Measurements from ENCODE around the gene OR13J1.

OR13J1 gene

DNA sequence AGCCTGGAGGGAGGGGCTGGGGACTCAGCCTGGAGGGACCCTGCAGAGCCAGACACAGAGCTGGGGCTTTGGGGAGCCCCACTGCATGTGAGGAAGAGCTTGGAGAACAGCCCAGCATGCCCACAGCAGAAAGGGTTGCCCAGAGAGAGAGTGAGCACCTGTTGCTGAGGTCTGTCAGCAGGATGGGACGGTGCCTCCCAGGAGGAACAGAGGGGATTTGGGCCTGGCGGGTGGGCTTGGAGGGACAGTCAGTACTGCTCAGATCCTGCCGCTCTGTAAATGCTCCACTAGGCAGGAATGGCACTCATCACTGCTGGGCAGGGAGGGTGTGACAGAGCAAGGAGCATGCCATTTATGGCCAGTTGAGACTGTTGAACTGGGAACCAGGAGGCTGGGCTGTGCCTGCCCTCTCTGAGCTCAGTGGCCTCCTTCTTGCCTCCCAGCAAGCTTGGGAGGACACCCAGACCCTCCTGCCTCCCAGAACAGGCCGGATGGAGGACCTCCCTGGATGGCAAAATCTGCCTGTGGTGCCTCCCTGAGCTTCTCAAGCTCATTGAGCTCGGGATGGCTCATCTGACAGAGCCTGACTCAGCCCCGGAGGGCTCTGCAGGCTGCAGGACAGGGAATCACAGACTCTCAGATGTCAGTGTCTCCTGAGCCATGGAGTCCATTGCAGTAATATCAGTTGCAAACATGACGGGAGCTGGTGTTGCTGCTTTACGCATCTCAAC lies 35.0 kb upstream of the OR13J1 start:
- in situ Hi-C loops (cut with MboI; ENCODE audit: low sequenced_read_pairs) = no loop called here

DNA sequence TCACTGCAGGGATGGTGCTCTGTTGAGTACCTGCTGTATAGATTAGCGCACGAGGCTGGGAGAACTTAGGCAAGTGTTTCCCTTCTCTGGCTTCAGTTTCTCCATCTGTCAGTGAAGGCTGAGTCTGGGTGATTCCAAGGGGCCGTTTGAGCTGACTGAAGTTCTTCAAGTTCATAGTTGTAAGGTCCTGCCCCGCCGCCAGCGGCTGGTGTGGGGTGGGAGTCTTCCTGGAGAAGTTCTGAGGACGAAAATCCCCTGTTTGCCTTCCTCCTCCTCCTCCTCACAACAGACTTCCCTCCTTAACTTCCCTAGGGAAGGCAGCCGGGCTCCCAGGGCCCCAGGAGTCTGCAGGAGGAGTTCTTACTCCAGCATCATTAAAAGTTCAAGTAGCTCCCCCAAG lies 34.1 kb upstream of the OR13J1 start:
- in situ Hi-C loops (cut with MboI; ENCODE audit: low sequenced_read_pairs) = no loop called here

DNA sequence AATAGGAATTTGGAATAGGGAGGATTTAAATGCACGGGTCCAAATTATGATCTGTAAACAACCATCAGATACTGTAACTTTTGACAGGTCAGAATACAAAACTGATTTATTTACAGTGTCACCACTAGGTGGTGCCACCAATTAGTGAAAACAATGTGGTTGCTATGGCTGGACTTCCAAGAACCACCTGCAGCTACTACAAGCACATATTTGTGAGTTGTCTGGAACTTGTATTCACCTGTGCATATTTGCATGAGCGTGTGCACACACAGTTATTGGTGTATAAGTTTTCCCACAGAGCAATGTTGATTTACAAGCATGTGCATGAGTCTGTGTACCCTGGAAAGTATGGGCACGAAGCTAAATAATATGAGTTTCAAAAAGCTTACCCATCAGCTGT lies 32.8 kb upstream of the OR13J1 start:
- in situ Hi-C loops (cut with MboI; ENCODE audit: low sequenced_read_pairs) = no loop called here

DNA sequence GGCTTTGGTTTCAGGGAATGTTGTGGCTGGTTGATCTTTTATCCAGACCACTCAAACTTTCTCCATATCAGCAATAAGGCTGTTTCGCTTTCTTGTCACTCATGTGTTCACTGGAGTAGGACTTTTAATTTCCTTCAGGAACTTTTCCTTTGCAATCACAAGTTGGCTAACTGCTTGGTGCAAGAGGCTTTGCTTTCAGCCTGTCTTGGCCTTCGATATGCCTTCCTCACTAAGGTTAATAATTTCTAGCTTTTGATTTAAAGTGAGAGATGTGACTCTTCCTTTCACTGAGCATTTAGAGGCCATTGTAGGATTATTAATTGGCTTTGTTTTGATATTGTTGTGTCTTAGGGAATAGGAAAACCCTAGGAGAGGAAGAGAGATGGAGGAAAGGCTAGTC lies 28.8 kb upstream of the OR13J1 start:
- in situ Hi-C loops (cut with MboI; ENCODE audit: low sequenced_read_pairs) = loop anchor here (25.0 kb wide), 1 partner anchor 112 kb away; the partner anchor contains the start of gene NPR2

DNA sequence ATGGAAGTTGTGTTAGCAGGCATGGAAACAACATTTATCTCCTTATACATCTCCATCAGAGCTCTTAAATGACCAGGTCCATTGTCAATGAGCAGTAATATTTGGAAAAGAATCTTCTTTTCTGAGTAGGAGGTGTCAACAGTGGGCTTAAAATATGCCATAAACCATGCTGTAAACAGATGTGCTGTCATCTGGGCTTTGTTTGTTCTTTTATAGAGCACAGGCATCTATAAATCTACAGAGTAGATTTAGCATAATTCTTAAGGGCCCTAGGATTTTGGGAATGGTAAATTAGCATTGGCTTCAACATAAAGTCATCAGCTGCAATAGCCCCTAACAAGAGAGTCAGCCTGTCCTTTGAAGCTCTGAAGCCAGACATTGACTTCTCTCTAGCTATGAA lies 28.1 kb upstream of the OR13J1 start:
- in situ Hi-C loops (cut with MboI; ENCODE audit: low sequenced_read_pairs) = loop anchor here (25.0 kb wide), 1 partner anchor 111 kb away; the partner anchor contains the start of gene NPR2

DNA sequence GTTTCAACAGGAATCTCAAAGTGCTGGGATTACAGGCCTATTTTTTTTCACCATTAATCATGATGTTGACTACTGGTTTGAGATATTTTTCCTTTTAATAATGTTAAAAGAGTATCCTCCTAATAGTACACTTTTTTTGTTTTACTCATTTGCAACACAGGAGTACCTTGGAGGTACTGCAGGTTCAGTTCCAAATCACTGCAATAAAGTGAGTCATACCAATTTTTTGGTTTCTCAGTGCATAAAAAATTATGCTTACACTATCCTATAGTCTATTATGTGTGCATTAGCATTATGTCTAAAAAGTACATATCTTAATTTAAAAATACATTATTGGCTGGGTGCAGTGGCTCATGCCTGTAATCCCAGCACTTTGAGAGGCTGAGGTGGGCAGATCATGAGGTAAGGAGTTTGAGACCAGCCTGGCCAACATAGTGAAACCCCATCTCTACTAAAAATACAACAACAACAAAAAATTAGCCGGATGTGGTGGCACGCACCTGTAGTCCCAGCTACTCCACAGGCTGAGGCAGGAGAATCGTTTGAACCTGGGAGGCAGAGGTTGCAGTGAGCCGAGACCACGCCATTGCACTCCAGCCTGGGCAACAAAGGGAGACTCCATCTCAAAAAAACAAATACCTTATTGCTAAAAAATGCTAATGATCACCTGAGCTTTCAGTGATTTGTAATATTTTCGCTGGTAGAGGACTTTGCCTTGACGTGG lies 27.3 kb upstream of the OR13J1 start:
- in situ Hi-C loops (cut with MboI; ENCODE audit: low sequenced_read_pairs) = loop anchor here (25.0 kb wide), 1 partner anchor 110 kb away; the partner anchor contains the start of gene NPR2

DNA sequence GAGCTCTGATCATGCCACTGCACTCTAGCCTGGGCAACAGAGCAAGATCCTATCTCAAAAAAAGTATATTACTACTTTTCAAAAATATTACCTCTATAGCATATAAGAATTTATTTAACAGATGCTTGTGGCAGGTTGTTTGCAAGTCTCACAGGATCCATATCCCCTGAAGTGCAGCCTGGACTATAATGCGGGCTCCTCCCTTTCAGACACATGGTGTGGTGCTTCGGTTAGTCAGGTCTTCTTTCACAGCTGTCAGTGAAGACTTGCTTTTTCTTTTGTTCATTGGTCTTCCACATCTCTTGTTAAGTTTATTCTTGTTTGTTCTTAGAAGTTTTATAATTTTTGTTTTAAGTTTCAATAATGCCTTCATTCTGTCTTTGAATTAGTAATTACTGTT lies 26.4 kb upstream of the OR13J1 start:
- in situ Hi-C loops (cut with MboI; ENCODE audit: low sequenced_read_pairs) = loop anchor here (25.0 kb wide), 1 partner anchor 109 kb away; the partner anchor contains the start of gene NPR2

DNA sequence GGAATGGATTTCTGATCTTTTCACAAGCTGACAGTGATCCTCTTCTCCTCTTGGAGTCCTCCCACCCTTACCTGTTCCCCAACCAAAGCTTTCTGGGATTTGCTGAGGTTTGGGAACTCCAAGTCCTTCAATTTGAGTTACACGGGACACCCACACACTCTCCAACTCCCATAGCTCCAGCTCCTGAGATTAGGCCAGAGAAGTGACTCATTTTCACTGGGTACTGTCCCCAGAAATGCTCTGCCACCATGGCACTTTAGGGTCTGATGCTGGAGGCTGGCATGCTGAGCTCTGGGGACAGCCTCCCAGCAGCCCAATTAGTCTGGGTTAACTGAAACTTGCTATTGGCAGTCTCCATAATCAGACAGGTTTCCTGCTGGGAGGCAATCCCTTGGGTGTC lies 21.9 kb upstream of the OR13J1 start:
- in situ Hi-C loops (cut with MboI; ENCODE audit: low sequenced_read_pairs) = loop anchor here (25.0 kb wide), 1 partner anchor 105 kb away; the partner anchor contains the start of gene NPR2

DNA sequence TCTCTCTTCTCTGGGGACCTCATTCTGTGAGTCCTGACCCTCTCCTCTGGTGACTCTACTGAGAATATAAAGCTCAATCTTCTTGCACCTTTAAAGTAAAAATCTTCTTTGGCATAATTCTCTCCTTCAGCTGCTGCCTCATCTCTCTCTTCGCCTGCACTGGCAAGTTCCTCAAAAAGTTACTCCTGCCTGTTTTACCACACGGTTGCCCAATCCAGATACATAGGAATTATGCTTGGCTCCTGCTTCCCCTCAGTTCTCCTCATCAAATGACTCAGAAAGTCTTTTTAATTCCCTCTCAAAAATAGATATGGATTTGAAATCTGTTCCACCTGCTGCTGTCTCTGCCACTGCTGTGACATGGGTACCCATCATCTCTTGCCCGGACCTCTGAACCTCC lies 21.4 kb upstream of the OR13J1 start:
- in situ Hi-C loops (cut with MboI; ENCODE audit: low sequenced_read_pairs) = loop anchor here (25.0 kb wide), 1 partner anchor 104 kb away; the partner anchor contains the start of gene NPR2

DNA sequence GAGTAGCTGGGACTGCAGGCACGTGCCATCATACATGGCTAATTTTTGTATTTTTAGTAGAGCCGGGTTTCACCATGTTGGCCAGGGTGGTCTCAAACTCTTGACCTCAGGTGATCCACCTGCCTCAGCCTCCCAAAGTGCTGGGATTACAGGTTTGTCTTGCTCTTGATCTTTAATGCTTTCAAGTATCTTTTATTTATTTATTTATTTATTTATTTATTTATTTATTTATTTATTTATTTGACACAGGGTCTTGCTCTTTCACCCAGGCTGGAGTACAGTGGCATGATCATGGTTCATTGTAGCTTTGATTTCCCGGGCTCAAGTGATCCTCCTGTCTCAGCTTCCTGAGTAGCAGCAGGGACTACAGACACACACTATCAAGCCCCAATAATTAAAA lies 14.7 kb upstream of the OR13J1 start:
- in situ Hi-C loops (cut with MboI; ENCODE audit: low sequenced_read_pairs) = loop anchor here (25.0 kb wide), 1 partner anchor 98 kb away; the partner anchor contains the start of gene NPR2

DNA sequence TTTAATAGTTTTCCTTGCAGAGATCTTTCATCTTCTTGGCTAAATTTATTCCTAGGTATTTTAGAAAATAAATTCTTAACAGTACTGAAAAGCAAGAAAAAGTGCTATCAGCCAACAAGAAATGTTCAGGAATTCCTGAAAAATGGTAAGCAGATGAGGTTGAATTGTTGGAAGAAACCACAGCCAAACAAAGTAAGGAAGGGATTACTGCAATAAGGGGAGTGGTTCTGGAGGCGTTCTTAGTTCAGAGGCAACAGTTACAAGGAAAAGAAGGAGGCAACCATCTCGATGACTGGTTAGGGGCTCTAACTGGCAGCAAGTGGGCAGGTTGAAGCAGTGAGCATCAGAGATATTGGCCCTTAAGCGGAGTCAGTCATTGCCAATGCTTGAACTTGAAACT lies 12.8 kb upstream of the OR13J1 start:
- in situ Hi-C loops (cut with MboI; ENCODE audit: low sequenced_read_pairs) = loop anchor here (25.0 kb wide), 1 partner anchor 96 kb away; the partner anchor contains the start of gene NPR2

DNA sequence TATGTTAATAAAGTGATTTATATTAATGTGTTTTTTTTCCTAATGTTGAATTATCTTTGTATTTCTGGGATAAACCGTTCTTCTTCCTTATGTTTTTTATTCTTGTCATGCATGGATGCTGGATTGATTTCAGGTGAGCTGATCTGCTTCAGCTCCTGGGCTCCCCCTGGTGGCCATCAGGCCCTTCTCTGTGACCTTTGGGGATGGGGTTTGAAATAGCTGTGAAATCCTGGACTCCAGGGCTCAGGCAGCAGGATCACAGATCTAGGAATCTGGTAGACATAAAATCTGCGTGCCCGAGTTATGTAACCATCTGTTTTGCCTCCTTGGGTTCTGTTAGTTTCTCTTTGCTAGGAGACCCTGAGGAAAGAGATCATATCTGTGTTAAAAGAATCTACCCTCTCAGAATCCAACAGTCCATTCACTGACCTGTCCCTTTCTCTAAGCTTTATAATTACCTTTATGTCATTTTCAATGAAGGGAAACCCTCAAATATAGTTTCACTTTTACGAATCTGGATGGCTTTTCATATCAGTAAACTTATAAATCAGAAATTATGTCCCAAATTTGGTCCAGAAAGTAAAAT lies 12.2 kb upstream of the OR13J1 start:
- in situ Hi-C loops (cut with MboI; ENCODE audit: low sequenced_read_pairs) = loop anchor here (25.0 kb wide), 1 partner anchor 95 kb away; the partner anchor contains the start of gene NPR2

DNA sequence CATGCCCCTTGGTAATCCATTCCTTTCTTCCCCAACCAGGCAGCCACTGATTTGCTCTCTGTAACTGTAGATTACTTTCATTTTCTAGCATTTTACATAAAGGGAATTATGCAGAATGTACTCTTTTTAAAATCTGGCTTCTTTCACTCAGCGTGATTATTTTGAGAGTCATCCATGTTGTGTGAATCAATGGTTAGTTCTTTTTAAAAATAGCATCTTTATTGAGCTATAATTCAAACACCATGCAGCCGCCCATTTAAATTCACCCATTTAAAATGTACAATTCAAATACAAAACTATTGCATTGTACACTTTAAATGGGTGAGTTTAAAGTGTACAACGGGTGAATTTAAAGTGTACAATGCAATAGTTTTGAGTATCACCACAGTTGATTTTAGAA lies 2.3 kb upstream of the OR13J1 start:
- in situ Hi-C loops (cut with MboI; ENCODE audit: low sequenced_read_pairs) = no loop called here

DNA sequence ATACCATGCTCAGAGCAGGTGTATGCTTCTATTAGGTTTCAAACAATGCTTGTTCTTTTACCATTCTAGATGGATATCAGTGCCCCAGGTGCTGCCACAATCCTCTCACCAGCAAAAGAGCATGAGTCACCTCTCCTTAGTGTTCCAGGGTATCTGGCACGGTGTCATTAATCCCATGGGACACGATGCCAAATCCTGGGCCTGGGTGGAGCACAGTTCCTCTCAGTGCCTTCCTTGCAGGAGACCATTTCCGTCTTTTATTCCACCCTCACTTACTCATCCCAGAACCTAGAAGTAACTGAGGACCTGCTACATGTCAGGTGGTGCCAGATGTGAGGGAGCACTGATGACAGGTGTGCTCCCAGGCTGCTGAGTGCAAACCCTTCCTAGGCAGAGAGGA lies 1.3 kb upstream of the OR13J1 start:
- in situ Hi-C loops (cut with MboI; ENCODE audit: low sequenced_read_pairs) = no loop called here

DNA sequence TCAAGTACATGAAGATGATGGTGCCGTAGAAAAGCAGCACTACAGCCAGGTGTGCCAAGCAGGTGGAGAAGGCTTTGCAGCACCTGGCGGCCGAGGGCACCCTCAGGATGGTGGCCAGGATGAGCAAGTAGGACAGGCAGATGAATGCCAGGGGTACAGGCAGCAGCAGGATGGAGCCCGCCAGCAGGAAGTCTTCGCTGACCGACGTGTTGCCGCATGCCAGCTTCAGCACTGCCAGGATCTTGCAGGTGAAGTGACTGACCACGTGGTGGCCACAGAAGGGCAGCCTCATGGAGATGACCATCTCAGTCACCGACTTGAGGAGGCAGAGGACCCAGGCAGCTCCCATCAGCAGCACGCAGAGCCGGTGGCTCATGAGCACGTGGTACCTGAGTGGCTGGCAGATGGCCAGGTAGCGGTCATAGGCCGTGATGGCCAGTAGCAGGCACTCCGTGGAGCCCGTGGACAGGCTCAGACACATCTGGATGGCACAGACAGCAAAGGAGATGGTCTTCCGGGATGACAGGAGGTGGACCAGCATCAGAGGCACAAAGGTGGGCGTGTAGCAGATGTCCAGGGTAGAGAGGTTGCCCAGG lies 482 bp downstream of the OR13J1 start:
- in situ Hi-C loops (cut with MboI; ENCODE audit: low sequenced_read_pairs) = no loop called here

DNA sequence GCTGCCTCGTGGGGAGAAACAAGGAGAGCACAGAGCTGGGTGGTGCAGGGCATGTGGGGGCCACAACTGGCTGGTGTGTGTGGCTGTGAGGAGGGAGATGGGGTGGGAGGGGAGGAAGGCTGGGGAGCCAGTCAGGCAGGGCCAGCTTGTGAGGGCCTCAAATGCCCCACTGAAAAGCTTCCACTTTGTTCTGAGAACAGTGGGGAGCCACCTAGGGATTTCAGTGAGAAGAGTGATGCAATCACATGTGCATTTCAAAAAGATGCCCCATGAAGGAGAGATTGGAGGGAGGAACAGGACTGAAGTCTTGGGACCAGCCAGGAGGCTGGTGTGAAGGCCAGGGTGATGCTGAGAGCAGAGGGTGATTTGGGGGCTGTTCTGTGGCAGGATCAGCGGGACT lies 1.3 kb downstream of the OR13J1 start:
- in situ Hi-C loops (cut with MboI; ENCODE audit: low sequenced_read_pairs) = no loop called here

DNA sequence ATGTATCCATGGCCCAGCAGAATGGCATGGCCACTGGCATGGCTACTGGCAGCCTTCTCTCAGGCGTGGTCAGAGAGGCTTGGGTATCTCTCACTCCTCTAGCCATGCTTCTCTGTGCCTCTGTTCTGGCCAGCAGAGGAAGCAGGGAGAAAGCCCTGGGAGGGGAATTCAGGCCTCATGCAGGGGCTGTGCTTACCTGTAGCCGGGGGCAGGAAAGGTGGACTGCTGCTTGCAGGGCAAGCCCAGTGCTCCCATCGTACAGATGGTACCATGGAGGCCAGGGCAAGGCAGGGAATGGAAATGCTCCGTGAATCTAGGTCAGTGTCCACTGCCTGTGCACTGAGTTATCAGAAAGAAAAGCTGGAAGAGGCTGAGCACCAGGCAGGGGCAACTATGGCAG lies 2.7 kb downstream of the OR13J1 start:
- in situ Hi-C loops (cut with MboI; ENCODE audit: low sequenced_read_pairs) = no loop called here

DNA sequence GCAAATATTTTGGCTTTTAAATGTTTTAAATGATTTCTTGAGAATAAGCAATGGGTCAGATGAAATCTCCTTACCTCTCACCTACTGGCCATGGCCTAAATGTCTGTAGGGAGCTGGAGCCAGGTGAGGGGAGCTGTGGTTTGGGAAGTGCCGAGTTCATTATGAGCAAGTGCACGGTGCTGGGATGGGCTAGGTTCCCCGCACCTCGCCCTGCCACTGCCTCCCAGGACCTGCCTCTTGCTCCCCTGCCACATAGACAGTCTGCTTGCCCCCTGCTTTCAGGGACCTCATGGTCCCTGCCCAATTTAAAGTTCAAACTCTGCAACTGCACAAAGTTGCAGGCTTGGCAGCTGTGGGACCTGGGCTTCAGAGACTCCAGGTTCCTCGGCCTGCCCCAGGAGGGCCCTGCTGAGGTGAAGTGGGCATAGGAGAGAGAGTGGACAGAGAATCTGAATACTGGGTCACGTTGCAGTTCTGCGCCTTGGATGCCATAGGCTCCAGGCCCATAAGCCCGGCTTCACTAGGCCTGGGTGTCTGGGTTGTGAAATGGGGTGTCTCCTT lies 5.4 kb downstream of the OR13J1 start:
- in situ Hi-C loops (cut with MboI; ENCODE audit: low sequenced_read_pairs) = no loop called here

DNA sequence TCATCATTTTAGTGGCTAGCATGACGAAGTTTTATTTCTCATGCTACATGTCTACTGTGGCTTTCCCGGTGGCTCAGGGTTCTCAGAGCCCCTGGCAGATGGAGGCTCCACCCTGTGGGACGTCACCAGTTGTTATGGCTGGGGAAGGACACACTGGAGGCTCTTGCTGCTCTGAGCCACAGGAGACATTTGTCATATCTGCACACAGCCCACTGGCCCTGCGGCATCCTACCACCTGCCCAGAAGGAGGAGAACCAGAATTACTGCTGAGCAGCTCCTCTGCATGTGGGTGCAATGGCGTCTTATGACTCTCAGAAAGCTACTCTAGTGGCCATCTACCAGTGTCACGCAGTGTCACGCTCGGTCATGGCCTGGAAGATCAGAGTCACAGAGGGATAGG lies 6.6 kb downstream of the OR13J1 start:
- in situ Hi-C loops (cut with MboI; ENCODE audit: low sequenced_read_pairs) = no loop called here

DNA sequence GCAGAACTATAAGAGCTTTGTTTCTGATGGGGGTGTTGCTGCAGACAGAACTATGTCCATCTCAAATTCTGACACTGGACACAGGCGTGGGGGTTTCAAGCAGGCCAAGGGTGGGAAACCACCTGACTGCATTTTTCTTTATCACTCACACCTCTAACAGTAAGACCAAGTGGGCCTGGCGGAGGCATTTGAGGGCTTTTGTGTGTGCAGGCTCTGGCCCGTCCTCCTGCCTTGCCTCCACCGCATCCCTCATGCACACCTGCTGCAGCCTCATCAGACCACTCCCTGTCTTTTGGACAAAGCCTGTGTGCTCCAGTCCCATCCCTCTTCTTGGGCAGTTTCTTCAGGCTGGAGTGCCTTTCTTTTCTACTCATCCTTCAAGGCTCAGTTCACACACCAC lies 7.9 kb downstream of the OR13J1 start:
- in situ Hi-C loops (cut with MboI; ENCODE audit: low sequenced_read_pairs) = no loop called here

All from HL-60/S4 (cell line).